Upper lobe of left lung (tissue), 4 donors: ENCODE measurements around the gene DMAC1.

Source experiments
- EP300 ChIP-seq, 4 donors: sonication (generic); formaldehyde crosslinking; IDR thresholded peaks; one replicate each; pipeline ENCODE4 v1.5.1; 2017; ENCODE audit warnings: antibody characterized with exemption in 4 of 4, control low read depth in 2 of 4
- POLR2A ChIP-seq, 4 donors: fragments of 450-650 bp; IDR thresholded peaks; one replicate each; pipeline ENCODE4 v1.5.1; 2016 to 2017; ENCODE audit warnings: antibody characterized with exemption in 4 of 4, mild to moderate bottlenecking in 2 of 4
- POLR2AphosphoS5 ChIP-seq, 2 donors: sonication (generic); formaldehyde crosslinking; IDR thresholded peaks; one replicate each; pipeline ENCODE4 v1.5.1; 2017; ENCODE audit warnings: antibody characterized with exemption in 2 of 2
- TF ChIP-seq, protein P1 (sequence below), 6 experiments: fragments of 450-650 bp in 4 of 6; fragments of 200-600 bp in 2 of 6; sonication (generic) in 2 of 6; IDR thresholded peaks; one replicate each; pipeline ENCODE4 v1.5.1; 2016 to 2019; ENCODE audit warnings: antibody characterized with exemption in 6 of 6

DNA sequence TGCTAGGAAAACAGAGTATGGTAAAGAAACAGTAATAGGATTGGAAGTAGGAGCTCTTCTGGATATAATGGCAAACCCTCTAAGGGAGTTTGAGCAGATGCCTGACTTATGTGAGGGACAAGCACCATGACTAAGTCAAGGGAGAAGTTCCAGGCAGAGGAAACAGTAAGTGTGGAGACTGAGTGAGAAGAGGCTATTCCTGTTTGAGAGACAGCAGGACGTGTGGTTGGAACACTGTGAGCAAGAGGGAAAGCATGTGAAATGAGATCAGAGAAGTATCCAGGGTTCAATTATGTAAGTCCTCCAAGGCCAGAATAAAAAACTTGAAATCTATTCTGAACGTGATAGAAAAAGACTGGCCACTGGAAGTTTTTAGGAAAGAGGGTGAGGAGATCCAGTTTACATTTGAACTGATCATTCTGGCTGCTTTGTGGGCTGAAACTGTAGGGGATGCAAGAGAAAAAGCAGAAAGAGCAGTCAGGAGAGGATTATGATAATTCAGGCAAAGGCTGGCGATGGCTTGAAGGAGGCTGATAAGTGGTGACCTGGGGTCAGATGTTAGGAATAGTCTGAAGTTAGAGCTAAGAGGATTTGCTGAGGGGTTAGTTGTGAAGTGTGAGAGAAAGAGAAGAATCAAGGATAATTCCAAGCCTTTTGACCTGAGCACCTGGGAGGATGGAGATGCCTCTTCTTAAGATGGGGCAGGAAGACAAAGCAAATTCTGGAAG, 19.2 kb downstream of the DMAC1 start:
- TF ChIP-seq, protein P1, sequence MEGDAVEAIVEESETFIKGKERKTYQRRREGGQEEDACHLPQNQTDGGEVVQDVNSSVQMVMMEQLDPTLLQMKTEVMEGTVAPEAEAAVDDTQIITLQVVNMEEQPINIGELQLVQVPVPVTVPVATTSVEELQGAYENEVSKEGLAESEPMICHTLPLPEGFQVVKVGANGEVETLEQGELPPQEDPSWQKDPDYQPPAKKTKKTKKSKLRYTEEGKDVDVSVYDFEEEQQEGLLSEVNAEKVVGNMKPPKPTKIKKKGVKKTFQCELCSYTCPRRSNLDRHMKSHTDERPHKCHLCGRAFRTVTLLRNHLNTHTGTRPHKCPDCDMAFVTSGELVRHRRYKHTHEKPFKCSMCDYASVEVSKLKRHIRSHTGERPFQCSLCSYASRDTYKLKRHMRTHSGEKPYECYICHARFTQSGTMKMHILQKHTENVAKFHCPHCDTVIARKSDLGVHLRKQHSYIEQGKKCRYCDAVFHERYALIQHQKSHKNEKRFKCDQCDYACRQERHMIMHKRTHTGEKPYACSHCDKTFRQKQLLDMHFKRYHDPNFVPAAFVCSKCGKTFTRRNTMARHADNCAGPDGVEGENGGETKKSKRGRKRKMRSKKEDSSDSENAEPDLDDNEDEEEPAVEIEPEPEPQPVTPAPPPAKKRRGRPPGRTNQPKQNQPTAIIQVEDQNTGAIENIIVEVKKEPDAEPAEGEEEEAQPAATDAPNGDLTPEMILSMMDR (IDR thresholded peaks at IDR 0.05), result no peak
- TF ChIP-seq POLR2AphosphoS5 (IDR thresholded peaks at IDR 0.05), result no peak
- no peak for TF ChIP-seq POLR2A (IDR thresholded peaks at IDR 0.05)
- no peak for TF ChIP-seq EP300 (IDR thresholded peaks at IDR 0.05)
